HG03378 (cell line): ENCODE results near the gene AMPD1.

Experiments
- ATAC-seq: cut with Tn5 transposase; IDR thresholded peaks from one replicate; pipeline ENCODE4 v1.9.1; 2021; ENCODE audit warnings: mild to moderate bottlenecking, moderate library complexity; ENCODE audit not compliant: unreplicated experiment

The AMPD1 gene

GRCh38 chr1:114641377-114641776, 54.0 kb downstream of the AMPD1 start:
- ATAC-seq: no peak

- no peak for ATAC-seq
Observed at GRCh38 chr1:114638910-114639309, 56.4 kb downstream of the AMPD1 start.

- no peak for ATAC-seq
Observed at GRCh38 chr1:114632427-114632826, 62.9 kb downstream of the AMPD1 start.

- no peak for ATAC-seq
Observed at GRCh38 chr1:114627107-114627506, 68.2 kb downstream of the AMPD1 start.

- no peak for ATAC-seq
Observed at GRCh38 chr1:114623364-114623763, 72.0 kb downstream of the AMPD1 start.
